Hematopoietic multipotent progenitor cell treated with erythropoietin and hydrocortisone succinate and interleukin-3 and kit ligand, for 15 days (in vitro differentiated cells): ENCODE measurements around the gene GALNT6.

Experiments used
- DNase-seq: peaks from one replicate; pipeline ENCODE4 v3.0.0-alpha.2; 2015; ENCODE audit warnings: low spot score

Gene GALNT6

DNA sequence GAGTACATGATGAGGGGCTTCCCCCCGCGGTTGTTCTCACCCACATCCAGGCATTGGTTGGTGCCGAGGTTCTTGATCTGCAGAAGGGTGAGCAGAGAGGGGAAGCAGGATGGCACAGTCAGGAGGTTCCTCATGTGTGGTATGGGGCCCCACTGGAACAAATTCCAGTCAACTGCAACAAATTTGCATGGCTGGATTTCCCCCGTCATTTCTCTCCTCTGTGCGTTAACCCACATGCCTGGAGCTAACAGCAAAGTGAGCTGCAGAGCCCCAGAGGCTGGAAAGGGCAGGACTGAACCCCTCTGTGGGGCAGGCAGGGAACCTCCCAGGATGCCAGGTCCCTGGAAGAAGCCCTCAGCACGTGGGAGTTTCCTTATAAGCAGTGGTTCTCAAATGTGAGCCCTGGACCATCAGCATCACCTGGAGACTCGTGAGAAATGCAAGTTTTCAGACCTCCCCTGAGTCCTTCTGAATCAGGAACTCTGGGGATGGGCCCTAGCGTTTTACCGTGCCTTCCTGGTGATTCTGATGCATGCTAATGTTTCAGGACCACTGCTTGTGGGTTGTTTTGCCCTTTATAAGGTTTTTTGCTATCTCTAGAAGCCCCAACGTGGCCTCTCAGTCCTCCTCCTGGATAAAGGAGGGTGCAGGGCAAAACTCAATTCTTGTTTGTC is 33.7 kb downstream of the GALNT6 start:
- DNase-seq, result no peak

DNA sequence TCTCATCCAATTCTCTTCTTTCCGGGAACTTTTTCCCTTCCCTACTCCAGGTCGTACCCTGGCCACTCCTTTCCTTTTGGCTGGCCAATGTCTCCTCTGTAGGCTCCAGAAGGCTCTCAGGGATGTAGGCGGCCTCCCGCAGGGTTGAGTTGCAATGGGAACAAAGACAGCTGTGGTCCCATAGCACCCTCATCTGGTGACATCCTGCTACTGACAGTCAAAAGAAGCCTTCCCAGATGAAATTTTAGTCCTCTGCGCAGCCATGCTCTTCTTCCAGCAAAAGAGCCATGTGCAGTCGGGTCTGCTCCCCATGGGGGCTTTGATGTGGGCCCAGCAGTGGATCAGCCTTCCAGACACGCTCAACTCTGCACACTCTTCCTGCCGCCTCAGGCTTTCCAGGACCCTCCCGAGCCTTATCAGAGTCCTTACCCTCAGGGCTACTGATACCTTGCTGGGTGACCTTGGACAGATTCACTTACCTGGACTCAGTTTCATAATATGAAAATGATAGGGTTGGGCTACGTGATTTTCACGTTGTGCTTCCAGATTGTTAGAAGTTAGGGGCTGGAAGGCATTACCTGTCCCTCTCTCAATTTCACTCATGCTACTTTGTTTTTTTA is 39.2 kb downstream of the GALNT6 start:
- peak; percentile 21 for DNase-seq

DNA sequence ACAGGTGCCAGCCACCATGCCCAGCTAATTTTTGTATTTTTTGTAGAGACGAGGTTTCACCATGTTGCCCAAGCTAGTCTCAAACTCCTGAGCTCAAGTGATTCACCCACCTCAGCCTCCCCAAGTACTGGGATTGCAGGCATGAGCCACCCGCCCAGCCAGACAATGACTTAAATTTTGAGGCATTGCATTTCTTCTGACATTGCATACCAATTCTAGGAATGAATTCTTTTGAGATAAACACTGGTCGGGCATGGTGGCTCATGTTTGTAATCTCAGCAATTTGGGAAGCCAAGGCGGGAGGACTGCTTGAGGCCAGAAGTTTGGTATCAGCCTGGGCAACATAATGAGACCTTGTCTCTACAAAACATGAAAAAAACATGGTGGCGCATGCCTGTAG is 42.2 kb downstream of the GALNT6 start:
- DNase-seq, result no peak

DNA sequence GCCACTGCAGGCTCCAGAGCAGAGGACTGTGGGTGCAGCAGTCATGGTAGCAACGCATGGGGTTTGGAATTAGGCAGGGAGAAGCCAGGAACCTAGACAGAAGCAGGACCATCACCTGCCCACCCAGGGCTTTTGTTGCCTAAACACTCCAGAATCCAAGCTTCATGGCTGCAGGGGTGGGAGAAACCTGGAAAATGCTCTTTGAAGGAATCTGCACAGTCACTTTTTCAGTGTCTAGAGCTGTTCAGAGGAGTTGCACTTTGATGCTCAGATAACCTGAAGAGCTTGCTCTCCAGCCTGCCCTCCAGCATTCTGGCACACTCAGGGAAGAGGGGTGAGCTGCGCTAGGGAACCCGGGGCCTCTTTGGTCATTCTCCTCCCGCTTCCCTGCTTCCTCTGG is 43.1 kb downstream of the GALNT6 start:
- DNase-seq, result no peak

DNA sequence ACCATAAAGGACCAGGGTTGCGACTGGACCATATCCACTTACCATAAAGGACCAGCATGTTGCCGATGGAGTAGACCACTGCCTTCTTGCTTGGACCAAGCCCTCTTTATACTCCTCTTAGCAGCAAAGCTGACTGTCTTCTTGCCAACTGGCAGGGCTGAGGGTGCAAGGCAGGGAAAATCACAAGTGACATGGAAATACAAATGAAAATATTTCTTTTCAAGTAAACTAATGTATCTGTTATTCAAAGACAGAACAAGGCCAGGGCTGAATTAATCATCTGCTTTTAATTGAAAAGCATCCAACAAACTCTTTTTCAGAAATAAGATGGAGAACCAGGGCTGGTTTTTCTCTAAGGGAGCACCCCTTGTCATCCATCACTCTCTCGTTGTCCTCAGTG is 44.6 kb downstream of the GALNT6 start, which contains the start of gene CELA1:
Gene CELA1, minus strand, starts transcription at position 99 of the 400 bp plus-strand sequence. Its CDS starts 41 bp downstream, at position 58.
- DNase-seq, result no peak

DNA sequence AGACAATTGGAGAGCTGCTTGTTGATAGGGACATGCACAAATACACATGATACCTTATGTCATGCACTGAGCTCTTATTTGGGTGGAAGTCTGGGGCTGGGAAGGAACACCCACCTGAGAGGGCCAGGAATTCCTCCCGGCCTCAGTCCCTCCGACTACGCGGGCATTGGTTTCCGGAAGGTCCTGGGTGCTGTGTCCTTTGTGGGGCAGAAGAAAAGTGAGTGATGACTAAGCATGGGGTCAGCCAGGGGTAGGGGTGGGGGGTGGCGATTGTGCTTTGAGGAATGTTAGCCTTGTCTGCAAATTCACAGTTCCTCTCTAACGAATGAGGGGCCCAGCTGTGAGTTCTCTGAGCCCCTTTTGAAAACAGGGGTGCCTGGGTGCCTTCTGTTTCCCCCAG is 45.5 kb downstream of the GALNT6 start:
- no peak for DNase-seq

DNA sequence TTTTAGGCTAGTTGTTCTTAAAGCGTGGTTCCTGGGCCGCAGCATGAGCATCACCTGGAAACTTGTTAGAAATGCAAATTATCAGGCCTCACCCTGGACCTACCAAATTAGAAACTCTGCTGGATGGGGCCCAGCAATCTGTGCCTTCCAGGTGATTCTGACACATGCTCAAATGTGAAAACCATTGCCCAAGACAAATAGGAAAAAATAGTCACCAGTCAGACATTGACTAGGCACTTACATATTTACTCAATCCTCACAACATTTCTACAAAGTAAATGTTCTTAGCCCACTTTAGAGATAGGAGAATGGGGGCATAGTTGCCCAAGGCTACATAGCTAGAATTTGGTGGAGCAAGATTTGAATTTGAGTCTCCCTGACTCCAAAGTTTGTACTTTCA is 48.0 kb downstream of the GALNT6 start:
- DNase-seq, result no peak

DNA sequence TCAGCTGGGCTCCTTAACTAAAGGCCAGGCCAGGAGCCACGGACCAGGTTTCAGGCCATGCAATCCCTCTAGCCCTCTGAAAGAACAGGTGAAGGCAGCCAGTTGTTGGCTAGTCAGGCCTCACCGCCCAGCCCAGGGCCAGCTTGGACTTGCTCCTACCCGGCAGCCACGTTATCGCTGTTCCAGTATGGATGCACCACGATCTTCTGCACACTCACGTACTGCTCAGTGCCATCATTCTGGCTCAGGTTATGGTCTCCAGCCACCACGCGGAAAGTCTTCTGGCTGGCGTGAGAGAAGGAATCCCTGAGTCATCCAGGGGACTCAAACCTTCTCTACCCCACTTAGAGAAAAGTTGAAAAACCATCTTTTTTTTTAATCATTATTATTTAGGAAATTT is 48.8 kb downstream of the GALNT6 start:
- DNase-seq, result no peak

DNA sequence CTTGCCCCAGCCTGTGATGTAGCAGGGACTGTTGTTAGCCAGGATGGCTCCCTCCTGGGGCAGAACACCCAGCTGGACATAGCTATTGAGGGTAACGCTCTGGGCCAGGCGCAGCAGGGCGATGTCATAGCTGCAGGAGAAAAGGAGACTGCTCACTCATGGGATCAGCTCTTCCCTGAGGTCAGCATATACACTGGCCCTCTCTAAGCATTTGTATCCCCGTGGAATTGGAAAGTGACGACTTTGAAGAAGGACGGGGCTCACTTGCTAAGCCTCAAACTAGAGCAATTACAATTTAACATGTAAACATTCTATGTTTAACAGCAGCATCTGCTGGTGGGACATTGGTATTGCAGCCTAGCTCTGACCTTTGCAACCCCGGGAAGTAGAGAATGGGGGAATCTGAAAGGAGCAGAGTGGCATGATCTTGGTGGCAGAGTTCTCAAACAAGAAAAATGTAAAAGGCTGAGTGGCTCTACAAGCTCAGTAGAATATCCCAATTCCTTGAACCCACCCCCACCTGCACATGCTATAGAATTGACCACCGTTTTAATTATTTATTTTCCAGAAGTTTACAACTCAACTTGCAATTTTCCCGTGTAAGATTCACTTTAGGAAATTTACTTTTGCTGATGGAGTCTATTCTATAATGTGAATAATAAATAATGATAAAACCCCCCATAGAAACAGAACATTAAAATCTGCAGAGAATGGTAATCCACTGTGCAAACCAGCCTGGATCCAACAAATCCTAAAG is 49.8 kb downstream of the GALNT6 start:
- DNase-seq, result peak; percentile 79

DNA sequence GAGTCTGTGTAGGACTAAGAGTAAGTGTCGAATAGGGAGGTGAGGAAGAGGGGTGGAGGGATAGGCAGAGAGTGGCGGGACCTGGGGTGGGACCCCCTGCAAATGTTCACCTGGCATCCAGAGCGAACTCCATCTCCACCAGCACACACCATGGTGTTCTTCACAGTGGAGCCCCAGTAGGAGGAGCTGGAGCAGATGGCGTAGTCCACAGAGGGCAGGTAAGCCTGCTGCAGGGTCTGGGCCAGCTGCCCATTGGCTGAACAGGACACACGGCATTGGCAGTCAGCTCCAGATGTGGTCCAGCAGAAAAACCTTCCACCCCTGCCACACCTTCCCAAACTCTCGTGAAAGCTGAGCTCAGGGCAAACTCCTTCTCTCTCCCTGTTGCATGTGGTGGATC is 51.5 kb downstream of the GALNT6 start:
- DNase-seq, result no peak

DNA sequence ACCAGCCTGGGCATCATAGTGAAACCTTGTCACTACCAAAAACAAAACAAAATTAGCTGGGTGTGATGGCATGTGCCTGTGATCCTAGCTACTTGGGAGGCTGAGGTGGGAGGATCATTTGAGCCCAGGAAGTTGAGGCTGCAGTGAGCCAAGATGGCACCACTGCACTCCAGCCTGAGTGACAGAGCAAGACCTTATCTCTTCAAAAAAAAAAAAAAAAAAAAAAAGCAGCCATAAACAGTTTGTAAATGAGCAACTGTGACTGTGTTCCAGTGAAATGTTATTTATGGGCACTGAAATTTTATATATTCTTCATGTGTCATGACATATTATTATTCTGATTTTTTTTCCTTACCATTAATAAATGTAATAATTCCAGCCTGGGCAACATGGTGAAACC is 53.9 kb downstream of the GALNT6 start:
- DNase-seq, result peak; percentile 23

DNA sequence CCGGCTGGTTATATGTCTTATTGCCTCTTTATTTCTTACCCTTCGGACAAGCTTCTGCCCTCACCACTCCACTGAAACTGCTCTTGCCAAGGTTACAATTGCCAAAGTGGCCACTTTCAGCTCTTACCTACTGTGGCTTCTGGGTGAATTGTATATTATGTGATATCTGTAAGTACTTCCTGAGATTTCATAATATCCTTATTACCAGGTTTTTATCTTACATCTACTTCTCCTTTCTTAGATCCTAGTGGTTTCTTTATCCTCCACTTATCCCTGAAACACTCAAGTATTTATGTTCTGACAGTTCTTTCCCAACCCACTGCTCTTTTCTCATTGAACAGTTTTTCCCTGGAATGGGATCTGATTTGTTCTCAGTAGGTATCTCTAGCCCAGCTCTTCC is 55.3 kb downstream of the GALNT6 start:
- no peak for DNase-seq

DNA sequence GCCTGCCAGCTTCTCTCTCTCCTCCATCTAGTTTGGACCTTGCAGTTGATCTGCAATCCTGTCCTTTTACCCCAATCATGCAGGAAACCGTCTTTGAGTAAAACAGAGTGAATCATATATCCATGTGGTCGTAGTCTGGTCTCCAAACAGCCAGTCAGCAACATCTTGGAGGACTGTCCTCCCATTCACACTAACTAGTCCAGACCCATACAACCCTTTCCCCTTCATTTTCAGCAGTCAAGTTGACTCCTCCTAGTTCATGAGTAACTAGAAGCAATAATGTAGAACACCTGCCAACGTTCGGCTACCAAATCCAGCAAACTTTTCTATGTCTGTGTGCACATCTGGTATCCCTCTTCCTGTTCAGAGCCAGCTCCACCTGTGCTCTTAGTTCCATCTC is 56.4 kb downstream of the GALNT6 start:
- no peak for DNase-seq

DNA sequence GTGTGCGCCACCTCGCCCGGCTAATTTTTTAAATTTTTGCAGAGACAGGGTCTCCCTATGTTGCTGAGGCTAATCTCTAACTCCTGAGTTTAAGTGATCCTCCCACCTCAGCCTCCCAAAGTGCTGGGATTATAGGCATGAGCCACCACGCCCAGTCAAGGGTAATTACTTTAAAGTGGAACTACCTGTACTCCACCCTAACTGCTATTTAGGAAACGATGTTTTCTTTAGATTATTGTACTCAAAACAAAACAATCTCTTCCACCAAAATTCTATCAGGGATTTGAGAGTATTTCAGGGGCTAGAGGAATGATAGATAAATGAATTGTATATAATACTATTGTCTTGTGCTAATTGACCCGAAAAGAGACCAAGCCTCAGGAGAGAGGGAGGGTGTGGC is 57.7 kb downstream of the GALNT6 start:
- no peak for DNase-seq

DNA sequence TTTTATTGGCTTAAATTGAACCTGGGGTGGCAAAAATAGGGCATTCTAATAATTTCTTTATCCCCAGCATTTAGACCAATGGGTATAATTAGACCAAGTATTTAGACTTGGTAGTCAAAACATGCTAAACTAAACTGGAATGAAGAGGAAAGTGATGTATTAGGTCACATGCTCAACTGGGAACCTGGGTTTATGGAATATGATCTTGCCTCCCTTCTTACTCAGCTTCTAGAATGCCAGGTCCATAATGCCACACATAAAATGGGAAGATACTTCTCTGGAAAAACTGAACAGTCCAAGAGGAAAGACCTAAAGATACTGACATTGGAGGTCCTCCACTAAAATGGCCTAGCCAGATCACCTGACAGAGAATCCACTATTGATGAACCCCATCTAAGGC is 61.0 kb downstream of the GALNT6 start:
- no peak for DNase-seq

DNA sequence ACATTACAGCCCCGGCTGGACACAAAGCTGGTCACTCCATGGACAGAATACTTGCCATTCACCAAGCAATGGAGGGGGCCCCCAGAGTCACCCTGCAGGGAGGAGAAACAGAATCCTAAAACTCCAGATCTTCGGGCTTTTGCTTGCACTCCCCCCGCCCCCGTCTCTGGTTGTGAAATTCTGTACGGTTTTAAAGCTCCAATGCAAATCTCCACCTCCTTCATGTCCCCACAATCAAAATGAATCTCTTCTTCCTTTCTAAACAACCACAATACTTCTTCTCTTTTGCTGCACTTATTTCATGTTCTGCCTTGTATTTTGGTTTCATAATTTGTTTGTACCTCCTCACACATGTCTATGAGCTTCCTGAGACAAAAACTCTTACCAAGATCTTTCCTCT is 61.5 kb downstream of the GALNT6 start:
- DNase-seq, result no peak

DNA sequence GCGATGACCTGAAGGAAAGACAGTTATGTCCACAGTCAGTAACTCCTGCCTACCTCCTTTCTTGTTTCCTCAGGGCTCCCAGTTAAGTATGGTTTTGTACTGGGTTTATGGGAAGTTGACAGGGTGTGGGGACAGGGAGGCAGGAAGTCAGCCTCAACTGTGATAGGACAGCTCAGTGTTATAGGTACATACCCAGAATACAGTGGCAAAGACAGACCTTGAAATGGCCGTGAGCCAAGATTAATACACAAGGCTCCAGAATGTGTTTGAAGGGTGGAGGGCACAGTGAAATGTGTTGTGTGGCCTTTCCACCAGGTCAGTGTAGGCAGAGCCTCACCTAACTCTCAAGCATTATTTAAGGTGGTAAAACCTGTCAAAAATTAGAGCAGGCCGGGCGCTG is 62.6 kb downstream of the GALNT6 start:
- no peak for DNase-seq

DNA sequence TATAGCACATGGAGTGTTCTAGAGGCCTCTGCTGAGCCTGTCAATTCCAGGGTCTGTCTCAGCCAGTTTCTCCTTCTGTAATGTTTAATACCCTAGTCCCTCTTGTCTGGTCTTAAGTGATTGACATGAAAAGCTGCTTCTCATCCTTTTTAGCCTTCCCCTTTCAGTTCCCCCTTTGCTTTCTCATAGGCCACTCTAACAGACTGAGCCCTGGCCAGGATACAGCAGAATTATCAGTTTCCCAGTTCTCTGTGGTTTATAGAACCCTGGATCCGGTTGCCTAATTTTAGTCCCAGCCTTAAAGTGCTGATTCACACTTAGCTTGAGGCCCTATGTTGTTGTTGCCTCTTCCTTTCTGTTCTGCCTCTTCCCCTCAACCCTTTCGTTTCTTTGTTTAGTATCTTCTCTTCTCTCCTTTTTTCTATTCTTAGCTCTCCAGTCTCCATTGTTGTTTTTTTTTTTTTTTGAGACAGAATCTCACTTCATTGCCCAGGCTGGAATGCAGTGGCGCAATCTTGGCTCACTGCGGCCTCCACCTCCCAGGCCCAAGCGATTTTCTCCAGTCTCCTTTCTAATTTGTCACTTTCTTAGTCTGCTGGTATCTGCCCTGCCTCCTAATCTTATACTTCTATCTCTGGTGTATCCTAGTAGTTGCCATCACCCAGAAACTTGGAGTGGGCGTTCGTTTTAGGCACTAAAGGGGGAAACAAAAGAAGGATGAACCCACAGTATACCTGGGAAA is 64.3 kb downstream of the GALNT6 start:
- DNase-seq, result peak; percentile 29

DNA sequence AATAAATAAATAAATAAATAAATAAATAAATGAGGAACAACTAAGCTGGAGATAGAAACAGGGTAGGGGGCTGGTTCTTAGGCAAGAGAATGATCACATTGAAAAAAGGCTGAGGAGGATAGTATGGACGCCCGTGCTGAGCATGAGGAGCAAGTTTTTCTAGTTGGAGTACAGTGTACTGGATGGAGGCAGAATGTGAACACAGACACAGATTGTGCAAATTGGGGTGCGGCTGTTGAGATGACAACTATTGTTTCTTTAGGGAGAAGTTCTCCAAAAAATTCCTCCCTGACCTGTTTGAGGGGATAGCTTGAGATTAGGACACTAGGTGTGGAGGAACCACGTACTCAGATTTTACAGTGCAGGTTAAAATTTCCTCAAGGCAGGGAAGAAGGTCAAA is 66.3 kb downstream of the GALNT6 start:
- DNase-seq, result no peak

DNA sequence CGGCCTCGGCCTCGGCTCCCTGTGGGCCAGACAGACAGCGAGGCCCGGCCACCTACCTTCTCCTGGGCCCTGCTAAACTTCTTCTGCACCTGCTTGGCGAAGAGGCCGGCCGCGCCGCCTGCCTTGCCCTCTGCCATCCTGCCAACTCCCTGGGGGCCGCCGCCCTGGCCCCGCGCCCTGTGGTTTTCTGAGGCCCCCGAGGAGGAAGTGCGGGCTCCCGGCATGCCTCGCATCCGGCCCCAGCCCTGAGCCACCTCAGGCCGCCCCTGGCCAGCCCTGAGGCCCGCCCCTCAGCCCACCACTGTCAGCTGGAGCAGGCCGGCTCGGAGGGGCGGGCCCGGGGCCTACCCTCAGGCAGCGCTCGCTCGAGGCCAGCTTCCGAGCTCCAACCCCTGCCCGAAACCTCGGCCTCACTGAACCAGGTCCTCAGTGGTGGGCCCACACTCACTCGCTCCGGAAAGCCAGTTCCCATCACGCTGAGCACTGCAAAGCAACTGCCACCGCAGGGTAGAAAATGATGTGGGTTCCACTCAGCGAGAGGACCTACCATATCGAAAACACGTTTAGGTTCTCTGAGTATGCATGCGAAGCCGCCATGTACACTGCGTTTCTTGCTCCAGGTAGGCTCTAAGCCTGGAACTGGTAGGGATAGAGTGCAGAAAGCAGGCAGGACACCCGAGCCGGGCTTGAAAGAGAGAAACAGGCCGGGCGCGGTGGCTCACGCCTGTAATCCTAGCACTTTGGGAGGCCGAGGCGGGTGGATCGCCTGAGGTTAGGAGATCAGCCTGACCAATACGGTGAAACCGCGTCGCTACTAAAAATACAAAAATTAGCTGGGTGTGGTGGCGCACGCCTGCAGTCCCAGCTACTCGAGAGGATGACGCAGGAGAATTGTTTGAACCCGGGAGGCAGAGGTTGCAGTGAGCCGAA is 67.0 kb downstream of the GALNT6 start, which contains the start of gene BIN2:
Gene BIN2, minus strand, starts transcription at position 209 of the 930 bp plus-strand sequence. Its CDS starts 72 bp downstream, at position 137.
- DNase-seq, result peak; percentile 17

DNA sequence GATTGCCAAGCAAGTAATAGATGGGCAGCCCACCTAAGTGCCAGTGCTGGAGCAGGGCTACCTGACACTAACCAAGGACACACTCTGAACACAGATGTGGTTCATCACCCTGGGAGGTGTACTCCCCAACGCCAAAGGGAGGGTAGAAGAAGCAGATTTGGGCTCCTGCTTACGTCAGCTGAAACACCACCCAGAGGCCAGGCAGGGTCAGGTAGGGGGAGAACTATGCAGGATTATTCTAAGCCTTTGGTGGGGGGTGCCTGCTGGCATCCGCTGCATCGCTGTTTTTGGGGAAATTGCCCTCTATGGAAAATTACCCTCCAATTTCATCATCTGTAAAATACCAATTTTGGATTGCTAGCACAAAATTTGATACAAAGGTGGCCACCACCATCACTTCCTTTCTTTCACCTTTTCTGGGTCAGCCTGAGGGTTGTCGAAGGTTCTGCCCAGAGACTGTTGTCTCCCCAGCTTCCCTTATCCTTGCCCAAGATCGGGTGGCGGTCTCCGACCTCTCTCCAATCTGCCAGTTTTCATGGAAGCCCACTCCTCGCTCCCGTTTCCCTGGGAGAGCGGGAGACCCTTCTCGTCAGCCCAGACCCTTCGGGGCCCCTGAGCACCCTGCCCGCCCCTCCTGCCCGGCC is 67.8 kb downstream of the GALNT6 start:
- peak; percentile 23 for DNase-seq
